GM18499 (cell line): Measurements from ENCODE around the gene PLA1A.

Experiments used
- ATAC-seq: cut with Tn5 transposase; IDR thresholded peaks from one replicate; pipeline ENCODE4 v1.9.1; 2021; ENCODE audit warnings: moderate number of reproducible peaks; ENCODE audit not compliant: insufficient read depth, unreplicated experiment

The PLA1A gene

DNA sequence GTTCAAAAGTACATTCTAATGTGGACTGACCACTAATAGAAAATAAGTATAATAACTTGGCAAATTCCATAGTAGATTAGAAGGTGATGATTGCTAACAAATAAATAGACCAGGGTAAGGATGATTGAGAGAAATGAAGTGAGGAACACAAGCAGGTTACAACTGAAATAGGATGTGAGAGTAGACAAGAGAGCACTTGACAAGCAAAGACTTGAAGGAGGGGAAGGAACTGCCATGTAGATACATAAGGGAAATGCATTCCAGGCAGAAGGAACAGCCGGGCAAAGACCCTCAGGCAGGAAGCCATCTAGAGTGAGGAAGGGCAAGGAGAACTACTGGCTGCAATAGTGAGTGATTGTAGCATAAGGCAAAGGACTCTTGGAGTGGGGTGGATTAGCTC, 5.0 kb downstream of the PLA1A start:
- ATAC-seq: no peak

DNA sequence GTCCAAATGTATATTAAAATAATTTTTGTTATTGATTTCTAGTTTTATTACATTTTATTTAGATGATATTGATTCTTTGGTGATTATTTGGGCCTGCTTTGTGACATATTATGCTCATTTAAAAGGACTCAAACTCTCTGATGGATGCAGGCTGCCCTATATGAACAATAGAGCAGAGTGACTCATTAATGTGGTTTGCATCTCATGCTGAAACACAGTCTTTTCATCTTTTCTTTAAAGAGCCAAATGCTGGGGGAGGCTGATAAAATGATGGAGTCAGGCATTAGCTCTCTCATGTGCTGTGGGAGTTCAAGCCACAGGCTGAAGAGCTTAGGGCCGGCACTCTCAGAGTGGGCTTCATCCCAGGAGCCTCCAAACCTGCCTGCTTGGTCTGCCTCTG, 7.2 kb downstream of the PLA1A start:
- ATAC-seq: no peak

- no peak for ATAC-seq
These were observed 10.8 kb downstream of the PLA1A start for GRCh38 chr3:119608405-119609000.

GRCh38 chr3:119609301-119609700, 11.6 kb downstream of the PLA1A start:
- no peak for ATAC-seq

GRCh38 chr3:119611664-119612063, 14.0 kb downstream of the PLA1A start:
- ATAC-seq: no peak

DNA sequence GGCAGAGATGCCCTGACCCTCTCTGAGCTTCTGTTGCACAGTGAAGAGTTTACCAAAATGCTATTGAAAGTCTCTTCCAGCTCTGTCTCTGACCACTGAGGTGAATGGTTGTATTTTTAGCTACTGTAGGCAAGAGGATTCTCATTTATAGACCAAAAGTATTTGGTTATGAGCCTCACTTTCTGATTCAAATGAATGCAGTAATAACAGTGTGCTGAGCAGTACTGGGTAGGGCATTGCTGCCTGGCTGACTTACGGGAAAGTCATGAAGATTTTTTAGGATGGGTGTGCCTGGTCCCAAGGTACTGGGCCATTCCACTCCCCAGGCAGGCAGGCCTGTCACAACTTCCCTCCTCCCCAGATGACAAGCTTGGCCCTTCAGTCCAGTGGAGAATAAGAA, 15.5 kb downstream of the PLA1A start:
- ATAC-seq: no peak

DNA sequence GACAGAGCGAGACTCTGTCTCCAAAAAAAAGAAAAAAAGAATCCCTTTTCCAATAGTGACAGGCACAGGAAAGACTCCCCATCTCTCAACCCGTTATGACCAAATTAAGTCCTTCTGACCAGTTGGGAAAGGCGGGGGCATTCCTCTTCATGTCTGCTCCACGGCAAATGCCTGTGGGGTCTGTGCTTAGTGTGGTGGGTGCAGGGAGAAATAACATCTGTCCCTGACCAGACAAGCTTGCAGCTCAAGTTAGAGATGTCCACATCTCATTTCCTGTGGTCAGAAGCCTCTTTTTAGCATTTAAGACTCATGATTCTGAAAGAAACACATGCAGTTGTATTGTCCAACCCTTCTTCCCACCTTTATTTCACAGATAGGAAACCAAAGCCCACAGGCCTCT, 16.2 kb downstream of the PLA1A start:
- no peak for ATAC-seq

- no peak for ATAC-seq
These were observed 18.4 kb downstream of the PLA1A start for GRCh38 chr3:119616056-119616455.

- no peak for ATAC-seq
These were observed 21.4 kb downstream of the PLA1A start for GRCh38 chr3:119619094-119619493.

GRCh38 chr3:119620899-119621298, 23.2 kb downstream of the PLA1A start:
- ATAC-seq: no peak

DNA sequence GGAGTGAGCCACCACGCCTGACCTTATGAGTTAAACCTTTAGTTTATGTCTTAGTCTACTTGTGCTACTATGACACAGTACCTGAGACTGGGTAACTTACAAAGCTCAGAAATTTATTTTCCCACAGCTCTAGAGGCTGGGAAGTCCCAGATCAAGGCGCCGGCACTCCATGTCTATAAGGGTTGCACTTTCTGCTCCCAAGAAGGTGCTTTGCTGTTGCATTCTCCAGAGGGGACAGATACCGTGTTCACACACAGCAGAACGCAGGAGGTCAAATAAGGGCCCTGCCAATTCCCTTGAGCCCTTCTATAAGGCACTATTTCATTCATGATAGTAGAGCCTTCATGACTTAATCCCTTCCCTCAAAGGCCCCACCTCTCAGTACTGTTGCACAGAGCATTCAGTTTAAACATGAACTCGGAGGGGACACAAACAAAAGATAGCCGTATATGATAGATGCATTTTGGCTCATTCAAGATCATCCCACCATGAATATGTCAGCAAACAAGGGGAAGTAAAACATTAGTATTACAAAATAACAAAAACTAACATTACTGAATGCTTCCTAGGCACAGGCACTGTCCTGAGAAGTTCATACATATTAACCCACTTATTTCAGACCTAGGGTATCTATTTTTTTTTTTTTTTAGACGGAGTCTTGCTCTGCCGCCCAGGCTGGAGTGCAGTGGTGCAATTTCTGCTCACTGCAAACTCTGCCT, 26.5 kb downstream of the PLA1A start:
- no peak for ATAC-seq

GRCh38 chr3:119625451-119626153, 27.9 kb downstream of the PLA1A start:
- ATAC-seq: no peak

DNA sequence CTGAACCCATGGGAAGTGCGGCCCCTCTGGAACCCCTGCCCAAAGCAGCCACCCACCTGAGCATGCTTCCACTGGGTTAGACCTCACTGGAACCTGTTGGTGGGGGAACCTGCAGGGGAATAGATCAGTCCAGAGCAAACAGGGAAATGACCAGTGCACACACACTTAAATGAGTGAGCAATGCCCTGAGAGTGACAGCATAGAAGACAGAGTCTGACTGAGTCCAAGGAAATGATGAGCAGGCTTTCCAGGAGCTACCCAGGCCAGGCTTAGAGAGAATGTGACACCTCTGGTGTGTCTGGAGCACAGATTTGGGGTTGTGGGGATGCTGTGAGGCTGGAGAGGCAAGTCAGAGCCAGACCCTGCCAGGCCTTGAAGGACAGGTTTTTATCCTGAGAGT, 28.5 kb downstream of the PLA1A start:
- ATAC-seq: no peak

- no peak for ATAC-seq
These were observed 29.8 kb downstream of the PLA1A start for GRCh38 chr3:119627461-119627860.

GRCh38 chr3:119628390-119628789, 30.7 kb downstream of the PLA1A start:
- no peak for ATAC-seq

- no peak for ATAC-seq
These were observed 31.2 kb downstream of the PLA1A start for GRCh38 chr3:119628816-119629445.

GRCh38 chr3:119630128-119630879, 32.6 kb downstream of the PLA1A start:
- no peak for ATAC-seq

DNA sequence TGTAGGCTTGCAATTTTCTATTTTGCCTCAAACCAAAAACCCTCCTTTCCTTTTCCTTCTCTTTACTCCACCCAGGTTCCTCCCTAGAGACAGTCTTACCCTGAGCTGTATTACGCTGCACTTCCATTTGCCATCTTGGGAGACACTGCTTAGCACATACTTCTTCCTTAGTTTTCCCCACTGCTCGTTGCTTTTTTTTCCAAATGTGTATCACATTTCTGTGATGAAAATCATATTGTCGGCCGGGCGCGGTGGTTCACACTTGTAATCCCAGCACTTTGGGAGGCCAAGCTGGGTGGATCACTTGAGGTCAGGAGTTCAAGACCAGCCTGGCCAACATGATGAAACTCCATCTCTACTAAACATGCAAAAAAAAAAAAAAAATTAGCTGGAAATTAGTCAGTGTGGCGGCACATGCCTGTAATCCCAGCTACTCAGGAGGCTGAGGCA, 33.2 kb downstream of the PLA1A start:
- ATAC-seq: no peak

- ATAC-seq: no peak
These were observed 33.8 kb downstream of the PLA1A start for GRCh38 chr3:119631516-119631915.

GRCh38 chr3:119632216-119632615, 34.5 kb downstream of the PLA1A start:
- ATAC-seq: no peak
